GM23248 (cell line): ENCODE data around the gene SNRPD3.

ENCODE experiments used
- EZH2 ChIP-seq: fragments of 200-600 bp; sonication (generic); IDR thresholded peaks from 2 replicates; pipeline ENCODE4 v1.6.1; 2018; ENCODE audit warnings: antibody characterized with exemption, mild to moderate bottlenecking; ENCODE audit not compliant: insufficient read depth, poor library complexity, severe bottlenecking
- EZH2phosphoT487 ChIP-seq: fragments of 200-600 bp; sonication (generic); IDR thresholded peaks from 2 replicates; pipeline ENCODE4 v1.6.1; 2018; ENCODE audit warnings: antibody characterized with exemption, moderate library complexity, mild to moderate bottlenecking, low read depth; ENCODE audit not compliant: insufficient read depth

- TF ChIP-seq EZH2 (no peak), EZH2phosphoT487 (no peak)
Observed at GRCh38 chr22:24532075-24532474, 23.7 kb upstream of the SNRPD3 start.
